H9 (cell line): ENCODE data around the gene ACER3. TPM values are rescaled to one million over a fixed set of nuclear protein-coding genes. Genes with fewer than 3 reads are reported as not detected.

ENCODE experiments used
- DNase-seq: peaks from one replicate; pipeline ENCODE4 v3.0.0-alpha.2; 2017
- H2AFZ ChIP-seq: one replicate; pipeline ENCODE4 v1.6.1; 2013; ENCODE audit warnings: mild to moderate bottlenecking, low read length, control low read depth, moderate library complexity
- H2AK5ac ChIP-seq: 2 replicates; pipeline ENCODE4 v1.6.1; 2013; ENCODE audit warnings: low read length, control low read depth, mixed read lengths; ENCODE audit not compliant: insufficient read length
- H2BK120ac ChIP-seq: one replicate; pipeline ENCODE4 v1.6.1; 2013; ENCODE audit warnings: low read depth, mild to moderate bottlenecking, low read length, control low read depth, inconsistent platforms; ENCODE audit not compliant: poor library complexity, severe bottlenecking
- H2BK12ac ChIP-seq: 2 replicates; pipeline ENCODE4 v1.6.1; 2013; ENCODE audit warnings: low read length, control low read depth, mixed read lengths, low read depth; ENCODE audit not compliant: insufficient read length
- H2BK15ac ChIP-seq: 2 replicates; pipeline ENCODE4 v1.6.1; 2013; ENCODE audit warnings: low read depth, low read length, control low read depth
- H2BK20ac ChIP-seq: one replicate; pipeline ENCODE4 v1.6.1; 2013; ENCODE audit warnings: low read depth, mild to moderate bottlenecking, low read length, control low read depth, inconsistent platforms; ENCODE audit not compliant: poor library complexity, severe bottlenecking
- H2BK5ac ChIP-seq: 2 replicates; pipeline ENCODE4 v1.6.1; 2013; ENCODE audit warnings: low read length, control low read depth, mixed read lengths; ENCODE audit not compliant: insufficient read length
- H3K14ac ChIP-seq: 2 replicates; pipeline ENCODE4 v1.6.1; 2013; ENCODE audit warnings: low read length, control low read depth; ENCODE audit not compliant: insufficient read depth
- H3K18ac ChIP-seq: 2 replicates; pipeline ENCODE4 v1.6.1; 2013; ENCODE audit warnings: low read depth, mild to moderate bottlenecking, mixed read lengths, low read length, control low read depth; ENCODE audit not compliant: insufficient read length
- H3K23ac ChIP-seq: 2 replicates; pipeline ENCODE4 v1.6.1; 2013; ENCODE audit warnings: low read length, control low read depth, mixed read lengths, low read depth; ENCODE audit not compliant: insufficient read length
- H3K23me2 ChIP-seq: 2 replicates; pipeline ENCODE4 v1.6.1; 2013; ENCODE audit warnings: low read depth, mild to moderate bottlenecking, mixed read lengths, low read length, control low read depth; ENCODE audit not compliant: insufficient read length, poor library complexity, severe bottlenecking
- H3K27ac ChIP-seq: 2 replicates; pipeline ENCODE4 v1.5.1; 2013; ENCODE audit warnings: low read length, control low read depth, mixed read lengths, low read depth; ENCODE audit not compliant: insufficient read length
- H3K27me3 ChIP-seq: 2 replicates; pipeline ENCODE4 v1.6.1; 2013; ENCODE audit warnings: low read length, control low read depth, inconsistent platforms; ENCODE audit not compliant: insufficient read depth
- H3K4ac ChIP-seq: 2 replicates; pipeline ENCODE4 v1.6.1; 2013; ENCODE audit warnings: low read depth, mild to moderate bottlenecking, control low read depth, inconsistent platforms, low read length, moderate library complexity
- H3K4me1 ChIP-seq: 2 replicates; pipeline ENCODE4 v1.6.1; 2013; ENCODE audit warnings: low read length, control low read depth, inconsistent platforms; ENCODE audit not compliant: insufficient read depth
- H3K4me2 ChIP-seq: 2 replicates; pipeline ENCODE4 v1.6.1; 2013; ENCODE audit warnings: low read length, control low read depth, mixed read lengths; ENCODE audit not compliant: insufficient read length, insufficient read depth
- H3K56ac ChIP-seq: 2 replicates; pipeline ENCODE4 v1.6.1; 2013; ENCODE audit warnings: low read depth, mild to moderate bottlenecking, mixed read lengths, low read length, control low read depth; ENCODE audit not compliant: insufficient read length
- H3K79me1 ChIP-seq: 2 replicates; pipeline ENCODE4 v1.6.1; 2013; ENCODE audit warnings: low read depth, mild to moderate bottlenecking, moderate library complexity, low read length, control low read depth, inconsistent platforms; ENCODE audit not compliant: insufficient read depth, poor library complexity, severe bottlenecking
- H3K79me2 ChIP-seq: 2 replicates; pipeline ENCODE4 v1.6.1; 2013; ENCODE audit warnings: low read length, control low read depth, inconsistent platforms; ENCODE audit not compliant: insufficient read depth
- H3K9ac ChIP-seq: 2 replicates; pipeline ENCODE4 v1.6.1; 2013; ENCODE audit warnings: low read length, control low read depth, mixed read lengths; ENCODE audit not compliant: insufficient read length; ENCODE audit errors: extremely low read depth
- H3K9me3 ChIP-seq: one replicate; pipeline ENCODE4 v1.6.1; 2013; ENCODE audit warnings: low read depth, low read length, inconsistent platforms; ENCODE audit not compliant: control insufficient read depth
- H3T11ph ChIP-seq: one replicate; pipeline ENCODE4 v1.6.1; 2013; ENCODE audit warnings: mild to moderate bottlenecking, low read length, control low read depth, inconsistent platforms
- H4K20me1 ChIP-seq: one replicate; pipeline ENCODE4 v1.6.1; 2013; ENCODE audit not compliant: control insufficient read depth, insufficient read length, insufficient read depth
- H4K5ac ChIP-seq: 2 replicates; pipeline ENCODE4 v1.6.1; 2013; ENCODE audit warnings: low read depth, mild to moderate bottlenecking, mixed read lengths, low read length, control low read depth; ENCODE audit not compliant: insufficient read length
- H4K8ac ChIP-seq: replicated peaks from 2 replicates; pipeline ENCODE4 v1.6.1; 2013; ENCODE audit warnings: low read length, control low read depth, mixed read lengths, low read depth; ENCODE audit not compliant: insufficient read length
- H4K91ac ChIP-seq: 2 replicates; pipeline ENCODE4 v1.6.1; 2013; ENCODE audit warnings: low read depth, mild to moderate bottlenecking, moderate library complexity, mixed read lengths, low read length, control low read depth; ENCODE audit not compliant: insufficient read length
- H3K27ac Mint-ChIP-seq, 3 experiments: 2 replicates in 2 of 3; 3 replicates in 1 of 3; pipeline ENCODE4 v1.8.0; 2020 to 2021; ENCODE audit warnings: mixed read lengths in 3 of 3, mild to moderate bottlenecking in 1 of 3, moderate library complexity in 1 of 3
- H3K27me3 Mint-ChIP-seq: 2 replicates; pipeline ENCODE4 v1.8.0; 2021; ENCODE audit warnings: low read depth, mild to moderate bottlenecking, moderate library complexity, mixed read lengths
- H3K36me3 Mint-ChIP-seq, 3 experiments: 2 replicates in 2 of 3; 3 replicates in 1 of 3; pipeline ENCODE4 v1.8.0; 2020 to 2021; ENCODE audit warnings: low read depth in 3 of 3, mixed read lengths in 3 of 3; ENCODE audit not compliant: insufficient read depth in 1 of 3
- H3K4me1 Mint-ChIP-seq, 2 experiments: 2 replicates each; pipeline ENCODE4 v1.8.0; 2020; ENCODE audit warnings: mixed read lengths in 2 of 2
- H3K4me3 Mint-ChIP-seq, 2 experiments: 2 replicates in 1 of 2; 3 replicates in 1 of 2; pipeline ENCODE4 v1.8.0; 2020 to 2021; ENCODE audit warnings: mild to moderate bottlenecking in 2 of 2, mixed read lengths in 2 of 2, moderate library complexity in 1 of 2
- H3K9me3 Mint-ChIP-seq, 2 experiments: 2 replicates in 1 of 2; 3 replicates in 1 of 2; pipeline ENCODE4 v1.8.0; 2020; ENCODE audit warnings: mild to moderate bottlenecking in 2 of 2, mixed read lengths in 2 of 2, moderate library complexity in 1 of 2
- WGBS: extraction: QIAGEN DNeasy Blood & Tissue Kit; methylation state at CpG from one replicate; pipeline ENCODE4 v1.1.7; 2013; ENCODE audit warnings: missing lambda C conversion rate, low lambda C conversion rate, mixed read lengths; ENCODE audit not compliant: insufficient read length; ENCODE audit errors: extremely low coverage; 5-methylcytosine and 5-hydroxymethylcytosine counted together
- total RNA-seq: library from RNA; stranded (reverse); gene quantifications from 2 replicates; pipeline ENCODE4 v1.2.1, GENCODE V29; 2021
- TF ChIP-seq, protein P1 (sequence below): fragments of 200-600 bp; sonication (generic); conservative IDR thresholded peaks from 3 replicates; pipeline ENCODE4 v1.8.0; 2021; ENCODE audit warnings: antibody characterized with exemption, mild to moderate bottlenecking

Gene ACER3
- total RNA-seq, 1 experiment from 2014 or later, result 14.7 TPM

DNA sequence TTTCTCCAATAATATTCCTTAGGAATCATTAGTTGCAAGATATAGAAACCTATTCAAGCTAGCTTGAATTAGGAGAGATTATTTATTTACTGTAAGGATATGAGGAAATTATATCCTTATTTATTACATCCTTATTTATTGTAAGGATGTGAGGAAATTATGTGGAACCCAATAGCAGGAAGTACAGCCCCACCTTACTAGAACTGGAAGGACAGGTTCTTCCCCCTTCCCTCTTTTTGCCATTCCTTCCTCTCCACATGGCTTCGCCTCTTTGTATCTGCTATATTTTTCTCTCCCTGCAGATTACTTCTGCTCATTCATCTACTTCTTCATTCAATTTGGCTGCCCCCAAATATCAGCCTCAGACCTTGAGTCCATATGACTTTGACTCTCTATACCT is 124.0 kb downstream of the ACER3 start:
- no peak overlapping the region for H2BK15ac ChIP-seq
- H3K23me2 ChIP-seq, result no peaks in the 10 kb centered on the region

More for the DNA sequence above, 124.0 kb downstream of the ACER3 start:
- no peaks in the 10 kb centered on the region for H3K79me2 ChIP-seq
- no peak overlapping the region for H2BK12ac ChIP-seq
- H3K36me3 Mint-ChIP-seq, result no peaks in the 10 kb centered on the region
- no peak overlapping the region for H3K14ac ChIP-seq
- H3K27ac ChIP-seq, result no peak overlapping the region
- no peak overlapping the region for H4K8ac ChIP-seq
- H3K23ac ChIP-seq, result no peak overlapping the region
- H4K91ac ChIP-seq, result no peak overlapping the region
- H2BK5ac ChIP-seq, result no peak overlapping the region
- no peak overlapping the region for H3K18ac ChIP-seq
- no peak overlapping the region for H3K27ac Mint-ChIP-seq
- no peak overlapping the region for H2AK5ac ChIP-seq
- no peaks in the 10 kb centered on the region for H3K27me3 ChIP-seq
- no peak overlapping the region for H2BK20ac ChIP-seq
- TF ChIP-seq, protein P1, sequence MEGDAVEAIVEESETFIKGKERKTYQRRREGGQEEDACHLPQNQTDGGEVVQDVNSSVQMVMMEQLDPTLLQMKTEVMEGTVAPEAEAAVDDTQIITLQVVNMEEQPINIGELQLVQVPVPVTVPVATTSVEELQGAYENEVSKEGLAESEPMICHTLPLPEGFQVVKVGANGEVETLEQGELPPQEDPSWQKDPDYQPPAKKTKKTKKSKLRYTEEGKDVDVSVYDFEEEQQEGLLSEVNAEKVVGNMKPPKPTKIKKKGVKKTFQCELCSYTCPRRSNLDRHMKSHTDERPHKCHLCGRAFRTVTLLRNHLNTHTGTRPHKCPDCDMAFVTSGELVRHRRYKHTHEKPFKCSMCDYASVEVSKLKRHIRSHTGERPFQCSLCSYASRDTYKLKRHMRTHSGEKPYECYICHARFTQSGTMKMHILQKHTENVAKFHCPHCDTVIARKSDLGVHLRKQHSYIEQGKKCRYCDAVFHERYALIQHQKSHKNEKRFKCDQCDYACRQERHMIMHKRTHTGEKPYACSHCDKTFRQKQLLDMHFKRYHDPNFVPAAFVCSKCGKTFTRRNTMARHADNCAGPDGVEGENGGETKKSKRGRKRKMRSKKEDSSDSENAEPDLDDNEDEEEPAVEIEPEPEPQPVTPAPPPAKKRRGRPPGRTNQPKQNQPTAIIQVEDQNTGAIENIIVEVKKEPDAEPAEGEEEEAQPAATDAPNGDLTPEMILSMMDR, result no peak
- no peaks in the 10 kb centered on the region for H3K79me1 ChIP-seq
- no peak overlapping the region for H3K4ac ChIP-seq
- H3K4me1 Mint-ChIP-seq, result no peaks in the 10 kb centered on the region; a peak in 1 of 4 replicates
- H3K4me2 ChIP-seq, result no peak overlapping the region
- no peak overlapping the region for H2BK120ac ChIP-seq
- no peaks in the 10 kb centered on the region for H3K9me3 Mint-ChIP-seq
- no peaks in the 10 kb centered on the region for H3K4me1 ChIP-seq
- no peaks in the 10 kb centered on the region for H3K9me3 ChIP-seq
- no peak overlapping the region for H4K5ac ChIP-seq
- WGBS, result no CpG with 5 or more reads among the region's 1 CpG
- no peaks in the 10 kb centered on the region for H3K27me3 Mint-ChIP-seq
- DNase-seq, result no peak
- no peak overlapping the region for H3K4me3 Mint-ChIP-seq
- H3T11ph ChIP-seq, result no peak overlapping the region
- H3K56ac ChIP-seq, result no peak overlapping the region
- H2AFZ ChIP-seq, result no peak overlapping the region
- no peak overlapping the region for H3K9ac ChIP-seq
- H4K20me1 ChIP-seq, result no peaks in the 10 kb centered on the region
